HFF-Myc (cell line): Measurements from ENCODE around the gene NTN3.

Source experiments
- DNase-seq: peaks from one replicate; pipeline ENCODE4 v3.0.0-alpha.2; 2011; ENCODE audit warnings: low read depth; ENCODE audit errors: extremely low read depth
- H3K4me3 ChIP-seq: replicated peaks from 2 replicates; pipeline ENCODE4 v1.5.1; 2011; ENCODE audit warnings: low read depth, mild to moderate bottlenecking, control low read depth, low read length
- TF ChIP-seq, protein P1 (sequence below): IDR thresholded peaks from 2 replicates; pipeline ENCODE4 v1.5.1; 2012; ENCODE audit warnings: mild to moderate bottlenecking, low read depth, low read length, control low read depth; ENCODE audit errors: missing control alignments

NTN3 gene

DNA sequence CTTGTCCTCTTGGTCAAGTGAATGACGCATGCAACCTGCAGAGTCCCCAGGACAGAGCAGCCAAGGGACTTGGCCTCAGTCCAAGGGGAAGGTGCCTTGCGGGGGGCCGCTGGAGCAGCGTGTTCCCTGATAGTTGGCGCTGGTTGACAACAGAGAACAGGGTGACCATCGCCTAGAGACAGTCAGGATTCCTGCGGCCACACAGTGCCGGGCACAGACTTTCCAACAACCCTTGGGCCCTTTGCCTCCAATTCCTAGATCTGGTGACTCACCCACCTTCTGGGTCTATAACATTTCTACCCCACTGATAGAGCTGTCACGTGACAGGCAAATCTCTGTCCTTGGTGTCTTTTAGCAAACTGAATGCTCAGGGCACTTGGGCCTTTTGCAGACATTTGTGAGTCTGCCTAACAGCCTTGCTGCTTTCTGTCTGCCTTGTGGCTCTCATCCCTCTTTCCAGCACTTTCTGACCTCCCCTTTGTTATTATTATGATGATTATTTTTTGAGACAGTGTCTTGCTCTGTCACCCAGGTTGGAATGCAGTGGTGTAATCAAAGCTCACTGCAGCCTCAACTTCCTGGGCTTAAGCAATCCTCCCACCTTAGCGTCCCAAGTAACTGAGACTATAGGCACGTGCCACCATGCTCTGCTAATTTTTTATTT, 23.0 kb upstream of the NTN3 start:
- no peak for DNase-seq
- TF ChIP-seq, protein P1, sequence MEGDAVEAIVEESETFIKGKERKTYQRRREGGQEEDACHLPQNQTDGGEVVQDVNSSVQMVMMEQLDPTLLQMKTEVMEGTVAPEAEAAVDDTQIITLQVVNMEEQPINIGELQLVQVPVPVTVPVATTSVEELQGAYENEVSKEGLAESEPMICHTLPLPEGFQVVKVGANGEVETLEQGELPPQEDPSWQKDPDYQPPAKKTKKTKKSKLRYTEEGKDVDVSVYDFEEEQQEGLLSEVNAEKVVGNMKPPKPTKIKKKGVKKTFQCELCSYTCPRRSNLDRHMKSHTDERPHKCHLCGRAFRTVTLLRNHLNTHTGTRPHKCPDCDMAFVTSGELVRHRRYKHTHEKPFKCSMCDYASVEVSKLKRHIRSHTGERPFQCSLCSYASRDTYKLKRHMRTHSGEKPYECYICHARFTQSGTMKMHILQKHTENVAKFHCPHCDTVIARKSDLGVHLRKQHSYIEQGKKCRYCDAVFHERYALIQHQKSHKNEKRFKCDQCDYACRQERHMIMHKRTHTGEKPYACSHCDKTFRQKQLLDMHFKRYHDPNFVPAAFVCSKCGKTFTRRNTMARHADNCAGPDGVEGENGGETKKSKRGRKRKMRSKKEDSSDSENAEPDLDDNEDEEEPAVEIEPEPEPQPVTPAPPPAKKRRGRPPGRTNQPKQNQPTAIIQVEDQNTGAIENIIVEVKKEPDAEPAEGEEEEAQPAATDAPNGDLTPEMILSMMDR = no peak
- no peak overlapping the region for H3K4me3 ChIP-seq

DNA sequence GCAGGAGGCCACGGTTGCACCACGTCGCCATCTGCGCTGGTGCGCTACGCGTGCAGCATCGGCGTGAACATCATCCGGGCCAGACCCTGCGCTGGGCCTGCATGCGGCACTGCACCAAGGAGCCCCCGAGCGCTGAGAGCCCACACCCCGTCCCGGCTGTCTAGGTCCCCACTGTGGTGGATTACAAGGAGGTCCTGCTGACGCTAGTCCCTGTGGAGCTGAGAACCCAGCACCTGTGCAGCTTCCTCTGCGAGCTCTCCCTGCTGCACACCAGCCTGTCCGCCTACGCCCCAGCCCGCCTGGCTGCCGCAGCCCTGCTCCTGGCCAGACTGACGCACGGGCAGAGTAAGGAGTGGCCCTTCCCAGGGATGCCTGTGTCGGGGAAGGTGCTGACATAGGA, 22.0 kb upstream of the NTN3 start:
- TF ChIP-seq, protein P1 = no peak
- no peak for DNase-seq
- H3K4me3 ChIP-seq = no peak overlapping the region

DNA sequence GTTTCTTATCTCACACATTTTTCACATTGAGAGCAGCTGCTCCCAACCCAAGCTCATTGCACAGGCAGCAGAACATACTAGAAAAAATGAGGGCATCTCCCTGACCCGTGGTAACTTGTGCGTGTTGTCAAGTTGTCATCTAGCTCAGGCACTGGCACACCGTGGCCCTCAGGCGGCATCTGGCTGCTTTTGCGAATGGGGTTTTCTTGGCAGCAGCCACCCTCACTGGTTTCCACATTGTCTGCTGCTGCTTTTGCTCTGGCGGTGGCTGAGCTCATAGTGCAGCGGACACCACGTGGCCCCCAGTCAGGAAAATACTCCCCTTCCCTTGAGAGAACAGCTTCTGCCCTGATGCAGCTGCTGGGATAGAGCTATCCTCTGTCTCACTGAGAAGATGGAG, 20.6 kb upstream of the NTN3 start:
- TF ChIP-seq, protein P1 = no peak
- no peak for DNase-seq
- no peak overlapping the region for H3K4me3 ChIP-seq

DNA sequence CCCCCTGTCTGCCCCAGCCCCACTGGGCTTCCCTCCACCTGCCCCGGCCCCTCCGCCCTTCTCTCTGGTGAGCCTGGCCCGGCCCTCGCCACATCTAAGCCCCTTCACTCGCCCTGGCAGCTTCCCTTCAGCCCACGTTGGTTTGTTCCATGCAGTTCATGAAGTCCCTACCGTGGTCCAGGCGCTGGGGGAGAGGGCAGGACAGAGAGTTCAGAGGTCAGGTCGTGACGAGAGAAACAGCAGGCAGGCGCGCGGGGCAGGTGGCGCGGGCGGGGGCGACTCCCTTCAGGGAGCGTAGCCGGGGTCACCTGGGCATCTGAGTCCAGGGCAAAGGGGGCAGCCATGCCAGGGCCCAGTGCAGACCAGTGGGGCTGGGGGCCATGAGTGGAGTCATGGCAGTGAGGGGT, 20.1 kb upstream of the NTN3 start:
- TF ChIP-seq, protein P1 = no peak
- DNase-seq = no peak
- no peak overlapping the region for H3K4me3 ChIP-seq

DNA sequence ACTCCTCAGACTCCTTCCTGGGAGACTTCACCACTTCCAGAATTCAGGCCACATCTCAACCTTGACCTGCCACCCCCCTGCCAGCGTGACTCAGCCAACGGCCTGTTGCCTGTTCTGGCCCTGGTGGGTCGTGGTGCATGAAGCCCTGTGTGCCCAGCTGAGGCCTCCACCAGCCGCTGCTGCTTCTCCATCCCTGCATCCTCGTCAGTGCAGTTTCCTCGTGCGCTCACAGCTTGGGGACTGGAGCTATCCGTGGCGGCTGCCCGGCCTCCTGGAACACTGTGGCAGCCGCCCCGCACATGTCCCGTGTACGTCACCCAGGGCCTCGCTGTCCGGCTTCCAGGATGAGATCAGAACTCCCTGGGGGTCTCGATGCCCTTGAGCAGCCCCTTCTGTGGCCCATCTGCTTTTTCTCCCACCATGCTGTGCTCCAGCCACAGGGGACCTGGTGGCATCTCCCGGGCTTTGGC, 19.2 kb upstream of the NTN3 start:
- no peak for DNase-seq
- TF ChIP-seq, protein P1 = no peak
- H3K4me3 ChIP-seq = no peak overlapping the region

DNA sequence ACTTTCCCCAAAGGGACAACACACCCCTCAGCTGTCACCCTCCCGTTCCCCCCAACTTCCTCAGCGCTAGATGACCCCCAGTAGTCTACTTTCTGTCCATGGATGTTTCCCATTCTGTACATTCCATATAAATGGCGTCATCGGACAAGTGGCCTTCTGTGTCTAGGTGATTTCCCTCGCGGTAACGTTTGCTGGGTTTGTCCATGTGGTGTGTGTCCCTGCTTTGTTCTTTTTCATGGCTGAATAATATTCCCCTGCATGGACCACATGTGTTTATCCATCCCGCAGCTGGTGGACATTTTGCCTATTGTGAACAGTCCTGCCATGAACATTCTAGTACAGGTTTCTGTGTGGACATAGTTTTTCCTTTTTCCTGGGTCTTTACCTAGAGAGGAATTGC, 18.4 kb upstream of the NTN3 start:
- no peak for DNase-seq
- TF ChIP-seq, protein P1 = no peak
- no peak overlapping the region for H3K4me3 ChIP-seq
